GM19238 (cell line): ENCODE data around the gene FLVCR2.

Experiments used
- DNase-seq: peaks from one replicate; pipeline ENCODE4 v3.0.0; 2011; ENCODE audit warnings: low spot score; ENCODE audit not compliant: insufficient read length

The FLVCR2 gene

GRCh38 chr14:75578102-75578785 lies at the start of gene FLVCR2:
Gene FLVCR2, plus strand, starts transcription at chr14:75578620. Its CDS starts 353 bp downstream, at chr14:75578973.
- DNase-seq, result peak; percentile 65

- no peak for DNase-seq
These were observed 47.2 kb upstream of the FLVCR2 start for GRCh38 chr14:75531256-75531655.

- DNase-seq, result no peak
These were observed 46.6 kb upstream of the FLVCR2 start for GRCh38 chr14:75531660-75532317.

- no peak for DNase-seq
These were observed 44.4 kb upstream of the FLVCR2 start for GRCh38 chr14:75533791-75534555.

GRCh38 chr14:75535164-75535898 lies 43.1 kb upstream of the FLVCR2 start:
- no peak for DNase-seq

- no peak for DNase-seq
These were observed 41.3 kb upstream of the FLVCR2 start for GRCh38 chr14:75537071-75537470.

- no peak for DNase-seq
These were observed 39.3 kb upstream of the FLVCR2 start for GRCh38 chr14:75539162-75539560.

GRCh38 chr14:75539561-75540478 lies 38.6 kb upstream of the FLVCR2 start:
- DNase-seq, result no peak

- no peak for DNase-seq
These were observed 38.0 kb upstream of the FLVCR2 start for GRCh38 chr14:75540479-75540851.

- peak; percentile 77 for DNase-seq
These were observed 35.8 kb upstream of the FLVCR2 start for GRCh38 chr14:75542588-75543091.

GRCh38 chr14:75543253-75543652 lies 35.2 kb upstream of the FLVCR2 start:
- no peak for DNase-seq

- no peak for DNase-seq
These were observed 34.6 kb upstream of the FLVCR2 start for GRCh38 chr14:75543786-75544185.

- DNase-seq, result no peak
These were observed 32.5 kb upstream of the FLVCR2 start for GRCh38 chr14:75545907-75546306.

GRCh38 chr14:75547552-75548250 lies 30.7 kb upstream of the FLVCR2 start:
- DNase-seq, result no peak

- no peak for DNase-seq
These were observed 29.9 kb upstream of the FLVCR2 start for GRCh38 chr14:75548544-75548943.

GRCh38 chr14:75549169-75549568 lies 29.3 kb upstream of the FLVCR2 start:
- DNase-seq, result no peak

GRCh38 chr14:75551021-75551420 lies 27.4 kb upstream of the FLVCR2 start:
- no peak for DNase-seq

- DNase-seq, result no peak
These were observed 25.3 kb upstream of the FLVCR2 start for GRCh38 chr14:75553157-75553556.

GRCh38 chr14:75553761-75554364 lies 24.6 kb upstream of the FLVCR2 start:
- DNase-seq, result no peak
